Nephron (organoid): ENCODE measurements around the gene GAB3.

Source experiments
- H3K27ac Mint-ChIP-seq, 3 experiments: 2 replicates each; pipeline ENCODE4 v1.8.0; 2020; ENCODE audit warnings: mixed read lengths in 3 of 3, mild to moderate bottlenecking in 2 of 3, moderate library complexity in 1 of 3
- H3K27me3 Mint-ChIP-seq: 2 replicates; pipeline ENCODE4 v1.8.0; 2021; ENCODE audit warnings: low read depth, mild to moderate bottlenecking, moderate library complexity, mixed read lengths
- H3K36me3 Mint-ChIP-seq: 2 replicates; pipeline ENCODE4 v1.8.0; 2020; ENCODE audit warnings: low read depth, mixed read lengths
- H3K4me1 Mint-ChIP-seq: 2 replicates; pipeline ENCODE4 v1.8.0; 2020; ENCODE audit warnings: mixed read lengths
- H3K4me3 Mint-ChIP-seq, 3 experiments: 2 replicates each; pipeline ENCODE4 v1.8.0; 2020; ENCODE audit warnings: mild to moderate bottlenecking in 3 of 3, mixed read lengths in 3 of 3, moderate library complexity in 2 of 3
- H3K9me3 Mint-ChIP-seq: 2 replicates; pipeline ENCODE4 v1.8.0; 2020; ENCODE audit warnings: mixed read lengths
- CTCF ChIP-seq, 3 experiments: fragments of 200-600 bp; sonication (generic); IDR thresholded peaks; one replicate each; pipeline ENCODE4 v1.5.0; 2021; ENCODE audit warnings: antibody characterized with exemption in 3 of 3; ENCODE audit not compliant: unreplicated experiment in 3 of 3

GAB3 gene

GRCh38 chrX:154758696-154759095, 7.8 kb upstream of the GAB3 start:
- Mint-ChIP-seq H3K9me3 (peaks cover 3% of the 10 kb centered on the region), H3K4me3 (no peak overlapping the region), H3K4me1 (peaks cover 5% of the 10 kb centered on the region), H3K36me3 (no peaks in the 10 kb centered on the region), H3K27ac (no peak overlapping the region), H3K27me3 (peaks cover 2% of the 10 kb centered on the region)
- TF ChIP-seq CTCF (IDR thresholded peaks at IDR 0.05; ENCODE audit: unreplicated experiment in 3 of 3): no peak

- peaks cover 11% of the 10 kb centered on the region for H3K9me3 Mint-ChIP-seq
- H3K27me3 Mint-ChIP-seq: peaks cover 39% of the 10 kb centered on the region
- peak overlapping the region in 1 of 3 experiments; percentile 33 for H3K27ac Mint-ChIP-seq
- no peaks in the 10 kb centered on the region for H3K36me3 Mint-ChIP-seq
- TF ChIP-seq CTCF (IDR thresholded peaks at IDR 0.05; ENCODE audit: unreplicated experiment in 3 of 3): no peak
- H3K4me1 Mint-ChIP-seq: peaks cover 4% of the 10 kb centered on the region
- peak overlapping the region; percentile 62 to 81 (median 64) for H3K4me3 Mint-ChIP-seq
These were observed 893 bp upstream of the GAB3 start for GRCh38 chrX:154751669-154752271.

GRCh38 chrX:154751203-154751668, 359 bp upstream of the GAB3 start:
- peaks cover 39% of the 10 kb centered on the region for H3K27me3 Mint-ChIP-seq
- no peak overlapping the region for H3K27ac Mint-ChIP-seq

GRCh38 chrX:154749856-154750255, 1.0 kb downstream of the GAB3 start:
- Mint-ChIP-seq H3K27ac (no peak overlapping the region), H3K36me3 (no peaks in the 10 kb centered on the region), H3K27me3 (peaks cover 39% of the 10 kb centered on the region), H3K4me1 (peaks cover 4% of the 10 kb centered on the region), H3K9me3 (peaks cover 15% of the 10 kb centered on the region), H3K4me3 (peak overlapping the region in 2 of 3 experiments; percentile 71 to 78)
- TF ChIP-seq CTCF (IDR thresholded peaks at IDR 0.05; ENCODE audit: unreplicated experiment in 3 of 3): no peak

More at GRCh38 chrX:154751203-154751668, 359 bp upstream of the GAB3 start:
- Mint-ChIP-seq H3K36me3 (no peaks in the 10 kb centered on the region), H3K4me3 (peak overlapping the region; percentile 62 to 81 (median 64)), H3K4me1 (peaks cover 4% of the 10 kb centered on the region), H3K9me3 (peaks cover 12% of the 10 kb centered on the region)
- TF ChIP-seq CTCF (IDR thresholded peaks at IDR 0.05; ENCODE audit: unreplicated experiment in 3 of 3): no peak

GRCh38 chrX:154748712-154749339, 2.1 kb downstream of the GAB3 start:
- Mint-ChIP-seq H3K27ac (no peak overlapping the region), H3K27me3 (peaks cover 38% of the 10 kb centered on the region), H3K36me3 (no peaks in the 10 kb centered on the region), H3K9me3 (peaks cover 19% of the 10 kb centered on the region), H3K4me3 (peak overlapping the region in 2 of 3 experiments; percentile 18 to 44), H3K4me1 (peaks cover 4% of the 10 kb centered on the region)
- peak; percentile 61 to 77 (median 66) for TF ChIP-seq CTCF (IDR thresholded peaks at IDR 0.05; ENCODE audit: unreplicated experiment in 3 of 3)
